Occipital lobe (tissue), 2 donors: ENCODE measurements around the gene ABHD2. TPM values are rescaled to one million over a fixed set of nuclear protein-coding genes. Genes with fewer than 3 reads are reported as not detected.

Experiments used
- DNase-seq: peaks from one replicate; lab custom pipeline; 2025; lab: John Stamatoyannopoulos, UW
- total RNA-seq: library from RNA; depleted of rRNA; stranded (reverse); fragments of >200 nt; gene quantifications from one replicate; pipeline ENCODE4 v1.2.3, GENCODE V29; 2014

ABHD2 gene
- total RNA-seq, 1 donor from 2014 or later = 55.2 TPM

DNA sequence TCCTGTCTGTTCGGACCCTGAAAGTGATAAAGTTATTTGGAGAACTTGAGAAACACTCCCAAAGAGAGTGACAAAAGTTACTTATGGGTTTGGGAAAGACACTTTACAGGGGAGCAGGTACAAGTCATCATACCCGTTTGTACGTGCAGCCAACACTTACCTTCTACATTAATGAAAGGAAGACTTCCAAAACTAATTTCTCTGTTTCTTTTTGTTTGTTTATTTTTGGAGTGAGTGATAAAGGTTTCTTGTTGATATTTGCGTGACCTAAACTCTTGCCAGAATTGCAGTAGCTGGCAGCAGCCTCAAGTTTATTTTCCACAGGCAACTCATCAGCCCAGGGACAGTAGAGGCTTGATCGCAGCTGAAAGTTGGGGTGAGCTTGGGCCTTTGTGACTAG, 8.4 kb downstream of the ABHD2 start:
- no peak for DNase-seq

DNA sequence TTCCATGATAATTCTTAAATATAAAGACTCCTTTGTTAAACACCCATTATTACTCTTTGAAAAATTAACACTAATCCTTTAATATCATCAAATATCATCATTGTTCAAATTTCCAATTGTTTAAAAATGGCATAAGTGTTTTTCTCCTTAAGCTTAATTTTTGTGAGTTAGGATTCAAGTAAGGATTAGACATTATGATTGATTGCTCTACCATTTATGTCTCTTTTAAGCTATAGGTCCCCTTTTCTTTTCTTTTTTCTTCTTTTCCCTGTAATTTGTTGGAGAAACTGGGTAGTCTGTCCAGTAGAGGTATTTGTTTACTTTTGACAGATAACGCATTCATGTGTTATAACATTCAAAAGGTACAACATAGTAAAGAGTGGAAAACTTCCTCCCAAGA, 9.1 kb downstream of the ABHD2 start:
- DNase-seq = no peak

DNA sequence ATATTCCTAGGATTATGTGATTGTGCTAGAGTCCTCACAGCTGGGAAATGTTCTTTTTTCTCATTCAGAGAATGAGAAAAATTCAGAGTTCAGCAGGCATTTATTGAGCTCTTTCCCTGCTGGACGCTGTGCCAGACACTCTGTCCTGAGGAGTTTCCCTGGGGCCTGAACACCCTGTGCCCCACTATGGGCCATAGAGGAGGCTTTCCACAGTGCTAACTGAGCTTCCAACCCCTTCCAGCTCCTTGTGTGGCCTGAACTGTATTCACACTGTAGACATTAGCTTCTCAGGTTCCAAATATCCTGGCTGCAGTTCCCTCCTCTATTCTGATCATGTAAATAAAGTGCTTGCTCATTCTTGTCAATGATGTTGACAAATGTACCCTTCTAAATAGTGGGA, 10.0 kb downstream of the ABHD2 start:
- no peak for DNase-seq

DNA sequence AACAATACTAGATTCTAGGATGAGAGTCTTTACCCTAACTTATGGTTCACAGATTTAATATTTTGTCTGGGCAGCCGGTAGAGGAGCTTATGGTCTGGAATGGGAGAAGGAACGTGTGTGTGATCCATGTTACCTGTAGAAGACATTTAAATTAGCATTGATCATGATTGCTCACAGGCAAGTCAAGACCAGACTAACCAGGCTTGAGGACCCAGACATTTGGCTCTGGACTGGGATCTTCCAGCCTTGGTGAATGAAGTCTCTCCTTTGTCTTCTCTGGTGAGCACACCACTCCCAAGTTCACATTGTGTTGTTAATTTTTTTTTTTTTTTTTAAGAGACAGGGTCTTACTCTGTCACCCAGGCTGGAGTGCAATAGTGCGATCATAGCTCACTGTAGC, 11.7 kb downstream of the ABHD2 start:
- no peak for DNase-seq

DNA sequence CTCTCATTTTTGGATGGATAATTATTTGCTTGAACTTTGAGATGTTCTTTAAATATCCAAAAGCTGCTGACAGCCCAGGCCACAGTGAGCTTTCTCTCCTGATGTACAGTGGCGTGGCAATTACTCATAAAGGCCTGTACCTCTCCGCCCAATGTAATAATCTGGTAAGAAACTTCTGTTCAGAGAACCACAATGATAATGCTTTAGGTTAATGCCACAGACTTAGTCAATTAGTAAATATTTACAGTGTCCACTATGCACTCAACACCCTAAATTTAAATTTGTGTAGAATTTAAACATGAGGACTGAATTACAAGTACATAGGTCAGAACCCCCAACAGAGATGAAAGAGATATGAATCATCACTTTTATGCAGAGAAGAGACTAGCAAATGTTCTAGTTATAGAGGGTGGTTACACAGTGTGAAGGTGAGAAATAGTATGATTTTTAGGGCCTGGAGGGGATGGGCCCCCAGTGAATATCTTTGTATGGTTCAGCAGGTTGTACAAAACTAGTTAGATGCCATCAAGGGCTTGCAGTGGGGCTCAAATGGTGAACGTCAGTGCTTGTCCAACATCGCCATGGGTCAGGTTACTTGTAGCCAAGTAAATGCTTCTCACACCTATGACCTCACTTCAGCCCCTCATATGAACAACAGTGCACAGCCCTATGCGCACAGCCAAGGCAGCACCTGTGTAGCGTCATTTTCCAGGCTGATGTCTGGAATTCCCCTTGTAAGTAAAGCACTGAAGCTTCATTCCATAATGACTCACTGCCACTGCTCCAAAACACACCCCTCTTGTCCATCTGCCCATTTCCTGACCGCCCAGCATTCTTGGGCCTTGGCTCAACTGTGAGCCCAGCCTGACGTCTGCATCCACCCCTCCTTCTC, 13.3 kb downstream of the ABHD2 start:
- no peak for DNase-seq

DNA sequence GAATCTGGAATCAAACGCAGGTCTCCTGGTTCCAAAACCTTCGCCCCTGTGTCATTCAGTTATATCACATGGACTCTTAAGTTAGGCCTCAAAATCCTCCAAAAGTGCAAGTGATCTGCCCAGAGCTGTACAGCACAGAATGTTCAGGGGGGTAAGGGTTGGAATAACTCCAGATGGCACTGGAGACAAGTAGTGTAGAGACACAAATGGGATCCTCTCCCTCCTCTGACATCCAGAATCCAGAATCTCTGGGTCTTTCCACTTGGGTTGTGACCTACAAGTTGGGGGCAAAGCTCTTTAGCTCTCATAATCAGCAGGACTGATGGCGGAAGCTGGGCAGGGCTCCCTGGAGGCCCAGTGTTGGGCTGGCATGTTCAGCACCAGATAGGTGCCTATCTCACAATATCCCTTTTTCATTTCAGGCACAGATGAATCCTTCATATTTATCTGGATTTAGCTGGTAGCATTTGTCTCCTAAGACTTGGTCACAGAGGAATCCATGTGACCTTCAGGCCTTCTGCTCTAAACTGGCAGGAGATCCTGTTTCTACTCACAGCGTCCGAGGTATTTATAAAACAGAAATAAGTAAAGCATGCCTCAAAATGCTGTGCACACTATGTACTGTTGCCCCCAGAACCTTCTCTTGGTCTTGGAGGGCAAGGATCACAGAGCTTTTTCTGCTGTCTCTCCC, 15.4 kb downstream of the ABHD2 start:
- no peak for DNase-seq

DNA sequence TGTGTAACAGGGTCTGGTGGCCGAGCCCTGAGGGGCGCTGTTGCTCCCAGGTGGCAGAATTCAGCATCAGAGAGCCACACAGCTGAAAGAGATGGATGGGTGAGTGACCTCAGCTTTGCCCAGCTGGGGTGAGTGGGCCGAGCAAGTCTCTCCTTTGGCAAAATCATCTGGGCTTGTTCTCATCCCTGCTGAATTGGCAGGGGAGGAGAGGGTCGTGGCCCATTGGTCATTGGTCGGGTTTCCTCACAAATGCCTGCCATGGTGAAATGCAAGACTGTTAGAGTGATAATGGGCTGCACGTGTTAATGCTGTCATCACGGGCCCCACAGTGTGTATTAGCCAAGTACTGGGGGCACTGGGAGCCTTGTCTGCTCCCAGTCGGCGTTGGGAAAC, 15.9 kb downstream of the ABHD2 start:
- no peak for DNase-seq

DNA sequence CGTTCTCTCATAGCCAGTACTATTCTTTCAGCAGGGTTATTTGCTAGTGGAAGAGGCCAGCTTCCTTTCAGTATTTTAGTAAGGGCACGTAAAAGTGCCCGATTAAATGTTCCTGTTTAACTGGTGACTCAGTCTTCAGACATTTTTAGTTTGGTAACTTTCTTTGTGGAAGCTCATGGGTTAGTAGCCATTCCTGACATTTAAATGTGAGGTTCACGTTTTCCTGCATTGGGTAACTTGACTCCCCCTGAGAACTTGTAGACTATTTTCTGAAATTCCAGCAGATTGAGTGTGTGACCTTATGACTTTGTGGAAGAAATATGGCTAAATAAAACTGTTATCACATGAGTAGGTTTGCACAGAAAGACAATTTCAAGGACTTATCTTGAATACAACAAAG, 16.9 kb downstream of the ABHD2 start:
- DNase-seq = no peak

DNA sequence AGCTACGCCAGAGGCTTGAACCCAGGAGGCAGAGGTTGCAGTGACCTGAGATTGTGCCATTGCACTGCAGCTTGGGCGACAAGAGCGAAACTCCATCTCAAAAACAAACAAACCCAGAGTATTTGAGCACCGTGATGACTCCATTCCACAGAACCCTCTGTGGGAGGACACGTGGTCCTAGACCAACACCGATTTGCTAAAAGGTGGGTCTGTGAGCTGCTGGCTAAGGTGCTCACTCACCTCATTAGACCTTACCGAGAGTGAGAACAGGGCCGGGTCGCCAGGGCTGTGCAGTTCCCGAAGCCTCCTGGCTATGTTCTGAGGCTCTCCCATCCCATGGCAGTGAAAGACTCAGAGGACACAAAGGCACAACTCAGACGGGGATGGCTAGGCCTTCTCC, 17.9 kb downstream of the ABHD2 start:
- no peak for DNase-seq

DNA sequence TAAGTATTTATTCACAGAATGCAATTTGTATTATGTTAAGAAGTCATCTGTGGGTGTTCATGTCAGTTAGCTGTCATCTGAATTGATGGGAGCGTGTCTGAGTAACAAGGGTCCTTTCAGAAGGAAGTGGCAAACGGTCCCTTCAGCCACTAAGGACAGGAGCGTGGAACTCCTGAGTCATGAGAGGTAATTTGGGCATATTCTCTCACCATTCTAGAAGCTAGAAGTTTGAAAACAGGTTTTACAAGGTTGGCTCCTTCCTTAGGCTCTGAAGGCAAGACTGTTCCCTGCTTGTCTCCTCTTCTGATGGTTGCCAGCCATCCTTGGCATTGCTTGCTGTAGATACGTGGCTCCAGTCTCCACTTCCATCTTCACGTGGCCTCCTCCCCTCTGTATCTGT, 19.7 kb downstream of the ABHD2 start:
- no peak for DNase-seq

DNA sequence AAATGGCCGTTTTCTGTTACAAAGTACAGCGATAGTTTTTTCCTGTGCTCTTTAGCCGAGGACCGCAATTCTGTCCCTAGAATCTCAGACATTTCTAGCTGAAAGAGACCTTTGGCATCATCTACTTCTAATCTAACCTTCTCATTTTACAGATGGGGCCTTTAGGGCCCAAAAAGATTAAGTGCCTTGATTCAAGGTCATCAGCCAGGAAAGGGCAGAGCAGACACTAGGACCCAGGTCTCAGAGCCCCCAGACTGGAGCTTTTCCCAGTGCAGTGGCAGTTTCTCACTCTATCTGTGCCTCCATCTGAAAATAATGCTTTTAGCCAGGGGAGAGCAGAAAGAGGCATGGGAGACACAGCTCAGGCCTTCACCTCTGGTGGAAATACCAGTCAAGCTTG, 20.6 kb downstream of the ABHD2 start:
- no peak for DNase-seq

DNA sequence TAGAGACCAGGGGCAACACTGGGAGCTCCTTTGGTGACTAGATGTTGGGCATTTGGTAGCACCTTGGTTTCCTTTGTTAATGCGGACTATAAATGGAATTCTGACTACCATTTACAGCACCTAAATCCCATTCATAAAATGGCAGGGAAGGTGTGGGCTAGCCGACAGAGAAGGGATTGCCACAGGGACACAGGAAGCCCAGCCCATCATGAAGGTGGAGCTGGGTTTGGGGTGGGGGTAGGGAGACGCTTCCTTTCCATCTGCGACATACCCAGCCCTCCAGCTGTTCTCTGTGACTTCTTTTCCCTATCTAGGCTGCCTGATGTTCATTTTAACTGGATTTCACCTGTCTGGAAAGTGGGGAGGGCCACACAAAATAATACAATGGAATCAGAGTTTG, 21.0 kb downstream of the ABHD2 start:
- no peak for DNase-seq

DNA sequence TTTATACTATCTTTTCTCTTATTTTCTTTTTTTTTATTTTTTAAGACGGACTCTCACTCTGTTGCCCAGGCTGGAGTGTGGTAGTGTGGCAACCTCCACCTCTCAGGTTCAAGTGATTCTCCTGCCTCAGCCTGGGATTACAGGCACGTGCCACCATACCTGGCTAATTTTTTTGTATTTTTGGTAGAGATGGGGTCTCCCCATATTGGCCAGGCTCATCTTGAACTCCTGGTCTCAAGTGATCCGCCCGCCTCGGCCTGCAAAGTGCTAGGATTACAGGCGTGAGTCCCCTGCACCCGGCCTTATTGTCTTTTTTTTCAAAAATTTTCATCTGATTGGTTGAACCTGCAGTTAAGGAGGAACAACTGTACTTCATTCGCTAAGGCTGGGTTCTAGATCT, 21.8 kb downstream of the ABHD2 start:
- no peak for DNase-seq

DNA sequence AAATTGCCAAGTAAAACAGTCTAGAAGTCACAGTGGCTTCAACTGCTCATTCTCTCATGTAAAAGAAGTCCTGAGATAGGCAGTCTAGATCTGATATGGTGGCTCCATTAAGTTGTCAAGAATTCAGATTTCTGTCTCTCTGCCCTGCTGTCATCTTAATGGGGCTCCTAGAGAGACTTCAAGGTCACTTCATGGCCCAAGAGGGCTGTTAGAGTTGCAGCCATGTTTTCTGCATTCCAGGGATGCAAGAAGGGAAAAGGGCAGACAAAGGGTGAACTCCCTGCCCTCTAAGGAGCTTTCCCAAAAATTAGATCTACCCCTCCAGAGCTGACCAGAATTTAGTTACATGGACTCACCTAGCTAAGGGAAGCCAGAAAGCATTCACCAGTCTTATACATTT, 23.1 kb downstream of the ABHD2 start:
- no peak for DNase-seq

DNA sequence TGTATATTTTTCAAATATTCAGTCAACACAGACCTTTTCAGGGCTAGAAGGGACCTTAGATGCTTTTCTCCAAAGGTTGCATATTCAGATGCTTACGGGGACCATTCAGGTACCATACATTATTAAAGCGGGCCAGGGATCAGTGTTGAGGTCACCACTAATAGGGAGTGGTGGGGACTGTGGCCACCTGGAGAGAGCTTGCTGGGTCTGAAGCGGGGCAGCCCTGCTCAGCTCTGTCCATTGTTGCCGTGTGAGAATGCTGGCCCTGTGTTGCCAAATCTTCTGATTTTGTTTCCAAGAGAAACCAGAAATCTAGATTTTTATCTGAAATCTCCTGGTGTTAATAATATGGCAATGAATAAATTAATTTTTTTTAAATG, 23.7 kb downstream of the ABHD2 start:
- DNase-seq = no peak

DNA sequence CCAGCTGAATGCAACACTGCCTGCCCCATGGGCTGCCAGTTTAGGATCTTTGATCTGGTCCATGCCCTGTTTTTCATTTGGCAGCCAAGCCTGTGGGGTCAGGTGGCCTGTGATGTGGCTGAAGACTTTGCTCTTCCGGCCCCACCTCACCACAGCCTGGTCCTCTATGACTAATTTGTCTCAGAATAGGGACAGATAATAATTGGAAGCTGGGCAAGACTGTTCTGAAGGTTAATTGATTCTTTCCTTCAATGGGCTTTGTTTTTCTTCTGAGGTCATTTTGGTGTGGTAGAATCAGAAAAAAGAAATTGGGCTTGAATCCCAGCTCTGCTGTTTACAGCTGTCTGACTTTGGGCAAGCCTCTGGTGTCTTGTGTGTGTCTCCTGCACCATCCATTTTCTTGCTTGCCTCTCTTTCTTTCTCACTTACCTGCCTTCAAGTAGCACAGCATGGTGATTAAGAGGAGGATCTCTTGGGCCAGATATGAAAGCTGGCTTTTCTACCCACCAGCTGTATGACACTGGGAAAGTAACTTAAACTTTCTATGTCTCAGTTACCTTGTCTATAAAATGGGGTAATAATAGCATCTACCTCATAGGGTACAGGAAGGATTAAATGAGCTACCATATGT, 24.2 kb downstream of the ABHD2 start:
- DNase-seq = no peak

DNA sequence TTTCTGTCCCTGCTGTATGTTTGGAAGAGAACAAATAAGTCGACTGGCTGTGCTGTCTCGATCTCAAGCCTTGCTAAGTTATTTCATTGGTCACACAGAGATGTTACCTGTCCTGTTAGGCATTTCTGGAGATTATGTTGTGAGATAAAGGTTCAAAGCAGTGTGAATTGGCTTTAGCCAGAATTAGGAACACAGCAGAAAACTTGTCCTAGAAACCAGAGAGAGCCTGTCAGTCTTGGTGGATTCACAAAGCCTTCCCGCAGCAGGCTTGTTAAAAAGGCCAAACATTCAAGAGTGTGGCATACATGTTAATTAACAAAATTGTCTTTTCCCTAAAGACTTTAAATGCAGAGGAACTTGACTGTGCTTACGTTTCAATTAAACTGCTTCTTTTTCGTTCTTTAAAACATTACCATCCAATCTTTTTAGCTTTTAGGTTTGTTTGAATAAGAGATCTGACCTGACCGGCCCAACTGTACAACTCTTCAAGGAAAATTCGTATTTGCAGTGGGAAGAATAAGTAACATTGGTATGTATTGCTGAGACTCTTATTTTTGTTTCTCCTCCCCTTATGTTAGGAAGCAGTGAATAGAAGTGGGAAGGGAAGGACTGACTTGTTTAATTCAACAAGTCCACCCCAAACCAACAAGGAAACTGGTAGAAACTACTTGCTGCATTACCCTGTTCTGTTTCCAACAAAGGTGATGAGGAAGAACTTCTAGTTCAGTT, 25.2 kb downstream of the ABHD2 start:
- DNase-seq = no peak

DNA sequence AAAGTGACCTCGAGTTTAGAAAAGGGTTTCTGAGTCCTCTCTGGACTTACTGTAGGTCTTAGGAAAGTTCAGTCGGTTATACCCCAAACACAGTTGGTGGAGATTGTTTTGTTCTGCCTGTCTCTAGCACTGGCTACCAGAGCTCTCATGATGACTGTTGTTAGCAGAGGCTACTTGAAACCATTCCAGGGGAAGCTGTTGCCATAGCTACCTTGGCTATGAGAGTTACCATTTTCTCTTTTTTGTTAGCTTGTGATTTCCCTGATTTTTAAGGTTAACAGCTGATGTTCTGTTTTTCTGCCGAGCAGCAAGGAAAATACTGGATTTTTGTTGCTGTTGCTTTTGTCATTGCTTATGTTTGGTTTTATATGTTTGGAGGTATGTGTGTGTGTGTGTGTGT, 26.7 kb downstream of the ABHD2 start:
- no peak for DNase-seq

DNA sequence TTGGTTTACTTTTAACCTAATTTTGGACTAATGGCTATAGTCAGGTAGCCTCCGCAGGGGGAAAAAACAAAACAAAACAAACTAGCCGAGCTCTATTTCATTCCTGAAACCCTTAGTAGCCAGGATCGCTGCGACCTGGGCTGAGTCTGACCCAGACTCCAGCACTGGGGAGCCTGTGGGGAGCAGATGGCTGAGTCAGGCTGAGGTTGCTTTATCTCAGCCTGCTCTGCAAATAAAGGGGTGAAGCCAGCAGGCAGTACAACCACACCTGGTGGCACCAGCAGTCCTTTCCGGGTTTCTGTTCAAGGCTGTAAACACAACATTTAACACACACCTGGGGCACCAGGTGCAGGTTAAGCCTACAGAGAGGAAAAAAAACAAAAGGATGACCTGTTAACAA, 27.3 kb downstream of the ABHD2 start:
- no peak for DNase-seq

DNA sequence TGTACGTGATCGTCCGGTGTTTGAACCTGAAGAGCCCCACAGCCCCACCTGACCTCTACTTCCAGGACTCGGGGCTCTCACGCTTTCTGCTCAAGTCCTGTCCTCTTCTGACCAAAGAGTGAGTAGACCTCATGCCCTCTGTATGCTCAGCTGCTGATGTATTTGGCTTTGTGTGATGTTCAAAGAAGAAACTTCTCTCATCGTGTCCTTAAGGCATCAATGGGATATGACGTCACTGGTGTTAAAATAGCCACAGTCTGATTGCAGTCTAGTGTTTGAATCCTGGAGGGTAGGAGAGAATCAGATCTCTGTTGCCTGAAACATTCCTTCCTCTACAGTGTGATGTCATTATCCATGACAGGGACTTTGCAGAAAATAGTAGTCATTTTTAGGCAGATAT, 28.1 kb downstream of the ABHD2 start:
- no peak for DNase-seq

DNA sequence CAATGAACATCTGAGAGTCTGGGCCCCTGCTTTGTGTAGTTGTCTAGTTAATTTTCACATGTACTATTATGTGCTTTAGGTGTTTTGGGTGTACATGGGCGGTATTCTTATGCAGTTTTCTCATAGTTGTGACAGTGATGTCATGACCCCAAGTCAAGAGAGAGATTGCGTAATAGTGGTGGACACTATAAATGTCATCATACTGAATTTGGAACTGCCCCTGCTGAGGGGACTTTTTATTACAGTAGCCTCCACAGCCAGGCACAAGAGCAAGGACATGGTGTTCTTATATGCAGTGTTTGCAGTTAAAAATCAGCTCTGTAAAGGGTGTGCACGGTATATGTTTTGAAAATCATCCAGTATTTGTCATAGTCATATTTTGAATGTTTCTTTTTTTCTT, 29.5 kb downstream of the ABHD2 start:
- DNase-seq = no peak

DNA sequence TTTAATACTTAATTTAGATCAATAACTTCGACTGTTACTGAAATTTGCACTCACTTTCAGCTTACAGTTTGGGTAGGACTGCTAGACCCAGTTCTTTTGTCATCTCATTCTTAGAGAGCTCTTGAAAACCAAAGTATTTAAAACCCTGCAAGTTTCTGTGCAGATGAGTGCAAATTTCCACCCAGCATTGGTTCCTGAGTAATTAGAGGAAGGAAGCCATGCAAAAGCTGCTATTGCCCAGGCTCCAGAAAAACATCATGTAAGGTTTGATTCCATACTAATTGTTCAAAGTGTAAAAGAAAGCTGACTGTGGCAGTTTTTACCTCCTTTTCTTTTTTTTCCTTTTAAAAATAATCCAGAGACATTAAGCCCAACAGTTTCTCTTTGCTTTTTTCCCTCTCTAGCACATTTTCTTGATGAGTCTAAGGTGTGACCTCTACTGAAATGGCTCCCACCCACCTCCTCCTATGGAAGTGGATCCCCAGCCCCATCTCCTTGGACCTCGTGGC, 30.3 kb downstream of the ABHD2 start:
- DNase-seq = no peak
